Left kidney (tissue), 2 donors: ENCODE measurements around the gene NTRK1. TPM values are rescaled to one million over a fixed set of nuclear protein-coding genes. Genes with fewer than 3 reads are reported as not detected.

Experiments used
- DNase-seq: peaks from one replicate; pipeline ENCODE4 v3.0.0-alpha.2; 2013
- polyA plus RNA-seq: library from polyadenylated mRNA; unstranded; fragments of 120-200 nt; gene quantifications from one replicate; pipeline ENCODE4 v1.2.1, GENCODE V29; 2013; ENCODE audit not compliant: insufficient read length

NTRK1 gene
- polyA plus RNA-seq, 1 donor: 1.2 TPM

DNA sequence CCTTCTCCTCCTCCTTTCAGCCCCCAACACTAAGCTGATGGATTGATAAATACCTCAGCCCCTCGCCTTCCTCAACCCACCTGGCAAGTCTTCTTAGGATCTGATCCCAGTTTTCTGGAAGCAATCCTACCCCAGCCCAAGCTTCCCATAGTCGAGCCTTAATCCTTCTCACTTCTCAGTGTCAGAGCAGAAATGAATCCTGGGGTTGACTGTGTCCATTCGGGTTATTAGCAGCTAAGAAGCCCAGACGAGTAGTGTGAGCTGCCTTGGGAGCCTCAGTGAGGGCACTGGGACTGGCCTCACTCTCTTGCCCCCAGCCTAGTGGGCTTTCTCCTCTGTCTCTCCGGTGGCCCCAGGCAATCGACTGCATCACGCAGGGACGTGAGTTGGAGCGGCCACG lies 20.4 kb downstream of the NTRK1 start:
- no peak for DNase-seq

DNA sequence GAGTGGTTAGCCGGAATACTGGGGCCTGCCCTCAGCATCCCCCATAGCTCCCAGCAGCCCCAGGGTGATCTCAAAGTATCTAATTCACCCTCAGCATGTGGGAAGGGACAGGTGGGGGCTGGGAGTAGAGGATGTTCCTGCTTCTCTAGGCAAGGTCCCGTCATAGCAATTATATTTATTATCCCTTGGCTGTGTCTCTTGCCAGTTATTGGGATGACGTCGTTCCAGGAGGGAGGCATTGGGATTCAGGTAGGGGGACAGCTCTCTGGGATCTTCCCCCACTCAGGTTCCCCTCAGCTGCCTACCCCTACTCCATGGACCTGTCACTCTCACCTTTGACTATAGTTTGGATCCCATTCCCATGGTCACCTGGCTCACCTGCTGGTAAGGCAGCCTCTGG lies 21.0 kb downstream of the NTRK1 start:
- DNase-seq: no peak

DNA sequence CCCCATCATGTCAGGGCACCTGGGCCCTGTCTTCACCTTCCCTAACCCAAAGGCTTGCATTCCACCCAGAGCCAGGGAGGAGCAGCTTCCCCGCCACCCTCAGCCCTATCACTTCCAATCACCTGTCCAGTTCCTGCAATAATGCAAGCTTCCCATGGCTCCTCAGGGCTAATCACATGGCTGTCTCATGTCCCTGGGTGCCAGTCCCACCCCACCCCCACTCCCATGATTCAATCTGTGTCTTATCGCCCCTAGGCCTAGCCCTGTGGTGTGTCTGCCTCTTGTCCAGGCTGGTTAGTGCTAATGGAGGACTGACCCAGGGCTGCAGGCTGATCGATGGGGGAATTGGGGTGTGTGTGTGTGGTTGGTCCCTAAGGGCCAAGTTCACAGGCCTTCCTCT lies 21.9 kb downstream of the NTRK1 start:
- DNase-seq: no peak

DNA sequence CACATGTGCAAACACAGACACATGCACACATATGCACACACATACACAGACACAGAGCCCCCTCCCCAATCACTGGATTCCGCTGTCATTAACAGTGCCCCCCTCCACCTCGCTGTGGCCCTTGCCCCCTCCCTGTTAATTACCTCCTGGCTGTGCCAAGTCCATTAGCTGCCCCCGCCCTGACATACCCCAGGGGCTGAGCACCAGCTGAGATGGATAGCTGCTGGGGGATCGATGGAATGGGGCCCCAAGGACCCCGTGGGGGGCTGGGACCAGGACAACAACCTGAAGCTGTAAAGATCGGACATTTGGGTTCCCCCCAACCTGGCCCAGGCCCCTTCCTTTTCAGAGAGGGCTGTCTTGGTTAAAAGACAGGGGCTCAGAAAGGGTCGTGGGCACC lies 23.3 kb downstream of the NTRK1 start:
- no peak for DNase-seq

DNA sequence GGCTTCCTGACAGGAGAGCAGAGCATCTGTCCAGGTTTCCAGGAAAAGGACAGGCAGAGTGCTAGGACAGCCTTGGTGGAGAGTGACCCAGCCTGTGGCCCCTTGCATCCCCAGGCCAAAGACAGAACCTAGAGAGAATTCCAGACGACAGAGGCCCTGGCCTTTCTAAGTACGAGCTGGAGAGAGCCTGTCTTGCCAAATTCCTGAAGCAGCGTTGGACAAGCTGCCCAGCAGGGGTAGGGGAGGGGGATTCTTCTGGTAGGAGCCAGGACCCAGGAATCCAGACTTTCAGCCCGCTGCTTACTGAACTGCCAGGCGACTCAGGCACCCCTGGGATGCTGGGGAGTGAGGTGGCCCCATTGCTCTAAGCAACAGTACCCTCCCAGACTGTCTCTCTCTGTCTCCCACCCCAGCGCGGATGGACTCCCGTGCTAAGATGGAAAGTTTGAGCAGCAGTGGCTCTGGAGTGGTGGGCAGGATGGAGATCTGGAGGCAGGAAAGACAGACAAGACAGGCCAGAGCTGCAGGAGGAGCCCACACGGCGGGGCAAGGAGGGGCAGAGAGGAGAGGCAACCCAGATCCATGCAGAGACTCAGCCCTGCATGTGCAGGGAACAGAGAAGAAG lies 24.0 kb downstream of the NTRK1 start:
- no peak for DNase-seq

DNA sequence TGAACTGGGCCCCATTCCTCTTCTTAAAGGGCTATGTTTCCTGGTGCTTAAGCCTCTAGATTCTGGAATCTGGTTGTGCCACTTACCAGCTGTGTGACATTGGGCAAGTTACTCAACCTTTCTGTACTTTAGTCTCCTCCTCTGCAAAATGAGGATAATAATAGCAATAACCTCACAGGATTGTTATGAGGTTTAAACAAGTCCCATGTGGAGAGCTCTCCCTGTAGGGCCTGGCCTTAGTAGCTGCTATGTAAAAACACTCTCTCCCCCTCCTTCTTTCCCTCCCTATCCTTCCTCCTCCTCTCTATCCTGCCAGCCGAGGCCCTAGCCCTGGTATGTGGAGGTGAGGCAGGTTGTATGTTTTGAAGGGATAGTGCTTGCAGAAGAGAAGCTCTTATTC lies 24.6 kb downstream of the NTRK1 start:
- DNase-seq: no peak

DNA sequence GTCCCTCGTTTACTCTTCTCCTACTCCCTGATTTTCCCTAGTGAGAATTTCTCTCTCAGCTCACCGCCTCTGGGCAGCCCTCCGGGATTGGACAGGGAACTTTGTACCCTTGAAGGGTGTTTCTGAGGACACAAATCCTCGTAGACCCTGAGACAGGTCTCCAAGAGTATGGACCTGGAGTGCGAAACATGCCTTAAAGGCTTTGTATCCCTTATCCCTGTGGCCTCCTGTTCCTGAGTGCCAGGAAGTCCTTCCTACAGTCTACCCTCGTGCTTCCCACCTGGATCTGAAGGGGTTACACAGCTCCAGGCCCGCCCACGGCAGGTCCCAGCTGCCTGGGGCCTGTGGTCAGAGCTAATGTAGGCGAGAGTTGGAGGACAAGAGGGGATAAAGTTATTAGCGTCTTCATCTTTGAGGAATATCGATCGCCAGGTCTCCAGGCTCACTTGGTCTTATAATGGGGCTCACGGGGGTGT lies 25.3 kb downstream of the NTRK1 start:
- DNase-seq: no peak

DNA sequence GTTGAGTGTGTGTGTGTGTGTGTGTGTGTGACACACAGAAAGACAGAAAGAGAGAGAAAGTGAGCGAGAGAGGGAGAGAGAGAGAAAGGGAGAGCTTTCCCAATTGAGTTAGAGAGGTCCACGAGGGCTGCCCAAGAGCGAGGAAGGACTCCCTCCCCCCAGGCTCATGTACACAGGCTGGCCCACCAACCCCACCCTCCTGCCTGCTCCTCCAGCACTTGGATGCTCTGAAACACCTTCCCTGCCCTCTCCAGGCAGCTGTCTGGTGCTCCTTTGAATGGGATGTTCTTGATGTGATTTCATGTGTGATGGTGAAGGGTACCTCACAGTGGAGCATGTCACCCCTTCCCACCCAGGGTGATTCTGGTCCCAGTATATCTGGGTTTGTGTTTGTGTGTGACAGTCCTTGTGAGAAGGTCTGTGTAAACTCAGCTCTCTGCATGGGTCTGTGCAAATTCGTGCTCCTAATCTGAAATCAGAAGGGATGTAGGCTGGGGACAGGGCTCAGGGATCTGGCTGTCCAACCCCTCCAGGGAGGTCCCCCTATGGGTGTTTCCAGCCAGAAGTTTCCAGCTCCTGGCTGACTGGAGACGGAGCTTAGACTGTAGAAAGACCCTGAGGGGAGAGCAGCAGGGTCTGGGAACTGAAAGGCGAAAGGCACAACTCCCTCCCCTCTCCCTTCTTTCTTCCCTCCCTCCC lies 26.1 kb downstream of the NTRK1 start:
- DNase-seq: no peak

DNA sequence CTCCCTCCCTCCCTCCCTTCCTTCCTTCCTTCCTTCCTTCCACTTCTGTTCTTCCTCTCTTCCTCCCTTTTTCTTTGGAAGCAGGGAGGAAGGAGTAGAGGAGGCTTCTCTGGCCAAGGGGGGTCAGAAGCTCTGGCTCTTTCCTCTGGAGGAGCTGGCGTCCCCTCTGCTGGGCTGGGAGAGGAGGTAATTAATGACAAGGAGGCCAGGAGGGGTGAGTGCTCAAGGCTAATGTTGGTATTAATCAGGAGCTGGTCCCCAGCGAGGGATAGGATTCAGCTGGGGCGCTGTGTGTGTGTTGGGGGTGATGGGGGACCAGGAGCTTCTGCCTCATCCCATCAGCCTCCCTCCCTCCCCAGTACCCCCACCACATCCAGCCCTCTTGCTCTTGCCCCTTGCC lies 26.7 kb downstream of the NTRK1 start:
- DNase-seq: no peak

DNA sequence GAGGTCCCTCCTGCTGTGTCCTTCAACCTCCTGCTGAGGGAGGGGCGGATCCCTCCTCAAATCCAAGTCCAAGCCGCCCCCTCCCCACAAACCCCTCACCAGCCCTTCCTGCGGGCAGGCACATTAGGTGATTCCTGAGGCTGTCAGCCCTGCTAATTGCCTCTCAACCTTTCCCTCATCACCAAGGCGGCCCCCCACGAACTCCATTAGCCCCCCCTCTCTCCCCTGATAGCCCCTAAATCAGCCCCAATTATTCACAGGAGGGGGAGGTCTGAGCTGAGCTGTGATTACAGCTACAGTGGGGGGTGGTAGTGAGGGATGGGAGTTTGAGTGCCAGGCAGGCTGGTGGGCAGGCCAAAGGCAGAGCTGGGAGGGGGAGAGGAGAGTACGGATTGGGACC lies 27.1 kb downstream of the NTRK1 start:
- no peak for DNase-seq

DNA sequence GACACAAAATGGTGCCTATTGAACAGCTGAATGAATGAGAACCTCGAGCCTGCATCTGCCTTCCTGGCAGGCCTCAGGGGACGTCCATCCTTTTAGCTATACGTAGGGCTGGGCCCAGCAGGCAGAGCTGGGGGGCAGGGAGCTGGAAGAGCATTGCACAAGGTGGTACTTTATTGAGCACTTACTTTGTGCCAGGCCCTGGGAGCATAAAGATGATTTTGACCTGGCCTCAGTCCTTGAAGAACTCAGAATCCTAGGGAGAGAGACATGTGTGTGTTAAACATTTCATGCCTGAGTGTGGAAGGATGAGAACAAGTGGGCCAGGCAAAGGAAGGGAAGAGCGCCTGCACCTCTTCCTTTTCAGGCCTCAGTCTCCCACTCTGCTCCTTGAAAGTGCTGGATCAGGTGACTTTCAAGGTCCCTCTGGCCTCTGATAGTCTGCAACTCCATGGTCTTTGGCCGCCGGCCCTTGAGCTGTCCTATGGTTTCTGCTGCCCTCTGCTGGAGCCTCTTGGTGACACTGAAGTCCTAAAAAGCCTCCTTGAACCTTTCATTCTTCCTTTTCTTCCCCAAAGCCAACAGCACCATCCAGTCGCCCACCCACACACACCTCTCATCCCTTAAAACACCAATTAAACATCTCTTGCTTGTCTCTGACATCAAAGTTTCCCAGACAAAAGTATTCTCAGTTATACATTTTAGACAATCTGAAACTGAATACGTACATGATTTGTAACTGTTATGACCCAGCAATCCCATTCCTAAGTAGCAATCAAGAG lies 29.3 kb downstream of the NTRK1 start:
- DNase-seq: peak; percentile 86

DNA sequence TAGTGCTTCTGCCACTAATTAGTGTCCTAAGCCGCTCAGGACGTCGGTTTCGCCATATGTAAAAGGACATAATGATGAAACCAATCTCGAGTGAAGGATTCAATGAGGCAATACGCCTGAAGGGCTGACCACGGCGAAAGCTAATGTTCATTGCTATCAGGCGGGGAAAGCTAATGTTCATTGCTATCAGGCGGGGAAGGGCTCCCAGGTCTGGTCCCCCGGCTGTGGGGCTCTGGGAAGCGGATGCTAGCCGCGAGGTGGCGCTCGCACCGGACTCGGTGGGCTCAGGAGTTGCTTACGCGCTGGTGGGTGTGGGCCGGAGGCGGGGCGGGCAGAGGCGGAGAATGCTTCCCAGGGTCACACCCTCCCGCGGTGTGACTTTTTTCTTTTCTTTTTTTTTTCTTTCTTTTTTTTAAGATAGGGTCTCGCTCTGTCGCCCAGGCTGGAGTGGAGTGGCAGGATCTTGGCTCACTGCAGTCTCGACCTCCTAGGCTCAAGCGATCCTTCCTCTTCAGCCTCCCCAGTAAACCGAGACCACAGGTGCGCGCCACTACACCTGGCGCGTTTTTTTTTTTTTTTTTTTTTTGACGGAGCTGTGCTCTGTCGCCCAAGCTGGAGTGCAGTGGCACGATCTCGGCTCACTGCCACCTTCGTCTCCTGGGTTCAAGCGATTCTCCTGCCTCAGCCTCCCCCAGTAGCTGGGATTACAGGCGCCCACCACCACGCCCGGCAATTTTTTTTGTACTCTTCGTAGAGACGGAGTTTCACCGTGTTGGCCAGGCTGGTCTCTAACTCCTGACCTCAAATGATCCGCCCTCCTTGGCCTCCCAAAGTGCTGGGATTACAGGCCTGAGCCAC lies 31.8 kb downstream of the NTRK1 start:
- DNase-seq: peak; percentile 90

DNA sequence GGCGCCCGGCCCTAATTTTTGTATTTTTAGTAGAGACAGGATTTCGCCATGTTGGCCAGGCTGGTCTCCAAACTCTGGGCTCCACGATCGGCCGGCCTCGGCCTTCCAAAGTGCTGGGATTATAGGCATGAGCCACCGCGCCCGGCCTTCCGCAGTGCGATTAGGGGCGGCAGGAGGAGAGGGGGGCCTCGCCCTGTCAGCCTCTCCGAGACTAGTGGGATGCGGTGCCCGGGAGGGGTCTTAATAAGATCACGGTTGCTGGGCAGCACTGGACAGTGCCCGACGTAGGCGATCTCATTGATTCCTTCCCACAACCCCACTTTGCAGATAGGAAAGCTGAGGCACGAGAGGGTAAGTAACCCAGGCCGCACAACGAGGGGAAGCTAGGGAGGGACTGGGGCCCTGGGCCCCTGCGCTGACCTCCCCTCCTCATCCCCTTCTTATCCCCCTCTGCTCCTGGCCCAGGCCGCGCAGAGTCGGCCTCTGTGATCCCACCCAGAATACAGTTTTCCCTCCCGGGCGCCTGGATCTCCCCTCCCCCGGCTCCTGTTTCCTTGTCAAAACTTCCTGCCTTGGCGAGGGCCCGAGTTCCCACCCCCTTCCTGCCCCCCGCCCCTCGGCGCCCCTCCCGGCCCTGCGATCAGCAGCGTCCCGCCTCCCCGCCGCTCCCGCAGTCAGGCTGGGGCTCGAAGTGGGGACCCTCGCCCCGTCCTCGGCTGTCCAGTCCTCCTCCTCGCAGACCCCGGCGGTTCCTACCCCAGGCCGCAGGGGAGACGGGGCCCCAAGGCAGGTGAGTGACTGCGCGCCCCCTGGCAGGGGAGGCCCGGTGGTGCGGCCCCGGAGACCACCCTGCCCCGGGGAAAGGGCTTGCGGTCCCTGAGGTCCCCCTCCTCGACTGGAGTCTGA lies 32.6 kb downstream of the NTRK1 start, which contains the start of gene PEAR1:
TSS of gene PEAR1 (plus strand) at position 671 of the 906 bp plus-strand sequence. CDS start 10,209 bp downstream, outside the sequence.
- peak; percentile 72 for DNase-seq

DNA sequence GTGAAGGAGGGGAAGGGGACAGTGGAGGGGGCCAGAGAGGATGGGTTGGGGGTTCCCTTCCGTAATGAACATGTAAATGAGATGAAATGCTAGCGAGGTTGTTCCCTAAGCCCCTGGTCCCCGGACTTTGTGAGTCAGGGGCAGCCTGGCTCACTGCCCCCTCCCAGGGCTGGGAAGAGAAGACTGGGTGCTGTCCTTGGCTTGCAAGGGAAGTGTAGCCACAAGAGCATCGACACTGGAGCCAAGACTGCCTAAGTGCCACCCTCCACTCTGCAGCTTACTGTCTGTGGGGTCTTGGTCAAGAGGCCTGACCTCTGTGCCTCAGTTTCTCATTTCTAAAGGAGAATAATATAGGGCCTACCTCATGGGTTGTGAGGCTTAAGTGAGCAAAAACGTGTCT lies 33.3 kb downstream of the NTRK1 start:
- no peak for DNase-seq

DNA sequence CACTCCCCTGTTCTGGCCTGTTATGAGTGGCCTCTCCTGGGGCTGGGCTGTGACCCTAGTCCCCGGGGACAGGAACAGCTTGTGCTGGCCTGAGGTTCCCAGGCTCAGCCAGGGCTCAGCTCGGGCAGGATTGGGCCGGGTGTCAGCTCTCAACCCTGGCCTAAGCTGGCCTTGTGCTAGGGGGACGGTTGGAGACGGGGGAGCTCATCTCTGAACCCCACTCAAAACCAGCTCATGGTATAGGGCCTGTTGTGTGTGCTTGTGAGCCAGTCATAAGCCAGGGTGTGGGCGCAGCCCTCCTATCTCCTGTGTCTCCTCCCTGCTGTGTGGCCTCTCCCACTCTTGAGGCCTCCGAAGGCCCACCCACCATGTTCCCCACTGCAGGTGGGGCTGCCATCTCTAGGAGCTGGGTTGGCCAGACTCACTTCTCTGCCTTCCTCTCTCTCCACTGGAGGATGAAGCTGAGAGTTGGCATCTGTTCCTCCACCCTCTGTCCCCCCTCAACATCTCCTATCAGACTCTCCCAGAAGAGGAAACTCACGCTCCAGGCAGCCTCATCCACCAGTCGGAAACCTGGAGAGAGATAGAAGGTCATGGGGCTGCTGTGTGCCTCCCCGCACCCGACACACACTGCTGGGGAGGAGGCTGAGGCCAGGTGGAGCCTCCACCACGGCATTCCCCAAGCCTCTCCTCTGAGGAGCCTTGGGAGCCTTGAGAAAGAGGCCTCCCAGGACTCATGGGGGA lies 34.2 kb downstream of the NTRK1 start:
- DNase-seq: no peak

DNA sequence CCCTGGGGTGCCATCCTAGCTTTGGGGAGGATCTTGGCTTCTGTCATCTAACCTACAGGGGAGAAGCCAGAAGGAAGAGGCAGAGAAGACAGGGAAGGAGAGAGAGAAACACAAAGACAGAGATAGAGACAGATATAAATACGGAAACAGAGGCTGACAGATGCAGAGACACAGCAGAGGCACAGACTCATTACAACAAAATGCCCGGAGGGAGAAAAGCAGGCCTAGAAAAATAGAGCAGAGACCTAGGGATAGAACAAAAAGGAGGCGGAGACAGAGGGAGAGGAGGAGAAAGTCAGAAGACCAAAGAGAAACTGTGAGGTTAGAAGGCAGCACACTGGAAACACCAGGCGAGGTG lies 34.8 kb downstream of the NTRK1 start:
- no peak for DNase-seq

DNA sequence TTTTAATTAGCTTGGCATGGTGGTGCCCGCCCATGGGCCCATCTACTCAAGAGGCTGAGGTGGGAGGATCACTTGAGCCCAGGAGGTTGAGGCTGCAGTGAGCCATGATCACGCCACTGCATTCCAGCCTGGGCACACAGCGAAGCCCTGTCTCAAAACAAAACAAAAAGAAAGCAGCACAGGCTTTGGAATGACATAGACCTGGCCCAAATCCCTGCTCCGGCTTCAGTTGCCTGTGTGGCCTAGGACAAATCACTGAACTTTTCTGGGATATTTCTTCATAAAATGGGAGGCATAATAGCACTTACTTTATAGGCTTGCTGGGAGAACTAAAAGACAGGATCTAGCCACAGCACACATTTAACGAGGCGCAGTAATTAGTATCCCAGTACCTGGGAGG lies 35.3 kb downstream of the NTRK1 start:
- no peak for DNase-seq

DNA sequence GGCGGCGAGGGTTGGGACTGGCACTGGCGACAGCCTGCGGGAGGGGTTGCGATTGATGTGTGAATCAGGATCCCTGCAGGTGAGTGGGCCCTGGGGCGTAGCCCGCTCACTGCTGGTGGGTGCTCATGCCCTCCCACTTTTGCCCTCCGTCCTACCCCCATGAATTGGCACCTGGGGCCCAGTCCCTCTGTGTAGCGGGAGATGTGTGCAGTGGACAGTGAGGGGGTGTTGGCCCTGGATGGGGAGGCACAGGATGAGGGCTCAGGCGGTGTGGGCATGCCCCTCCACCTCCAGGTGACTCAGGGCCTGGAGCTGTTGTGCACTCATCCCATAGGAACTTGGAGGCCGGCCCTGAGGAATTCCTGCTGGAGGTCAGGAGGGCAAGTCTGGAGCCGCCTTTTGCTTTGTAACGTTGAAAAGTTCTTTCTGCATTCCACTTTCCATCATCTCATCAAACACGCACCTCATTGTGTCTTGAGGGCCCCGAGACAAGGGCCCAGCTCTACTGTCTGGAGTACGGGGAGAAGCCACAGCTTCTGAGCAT lies 35.9 kb downstream of the NTRK1 start:
- DNase-seq: no peak

DNA sequence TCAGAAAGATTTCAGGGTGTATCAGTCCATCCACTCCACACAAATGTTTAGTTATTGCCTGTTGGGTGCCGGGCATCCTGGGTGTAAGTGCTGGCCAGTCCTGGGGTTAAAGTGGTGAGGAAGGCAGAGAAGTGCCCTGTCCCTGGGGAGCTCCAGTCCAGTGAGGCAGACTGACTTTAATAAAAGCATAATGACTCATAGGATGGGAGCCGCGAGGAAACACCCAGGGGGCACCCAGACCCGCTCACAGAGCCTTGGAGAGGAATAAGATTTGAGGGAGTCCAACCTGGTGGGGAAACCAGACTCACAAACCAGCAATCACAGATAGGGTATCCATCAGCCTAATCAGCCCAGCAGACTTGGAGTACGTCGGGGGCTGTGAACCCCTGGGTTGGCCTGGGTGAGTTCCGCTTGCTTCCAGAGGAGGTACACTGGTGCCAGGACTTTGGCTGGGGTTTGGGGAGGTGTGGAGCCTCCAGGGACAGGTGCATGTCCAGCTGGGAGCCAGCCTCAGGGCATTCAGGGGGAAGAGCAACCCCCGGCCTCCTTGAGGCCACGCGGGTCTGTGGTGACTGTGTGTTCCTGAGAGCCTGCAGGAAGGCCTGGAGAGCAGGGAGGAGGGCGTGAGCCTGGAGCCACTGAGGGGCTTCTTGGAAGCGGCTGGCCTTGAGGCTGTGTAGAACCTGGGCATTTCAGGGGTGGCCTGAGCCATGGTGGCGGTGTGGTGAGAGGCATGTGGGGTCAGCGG lies 36.6 kb downstream of the NTRK1 start:
- DNase-seq: no peak
